PC-3 (cell line): Measurements from ENCODE around the gene LRRC8E.

Experiments
- CTCF ChIP-seq: fragments of 300-600 bp; sonication (generic); conservative IDR thresholded peaks from 2 replicates; pipeline ENCODE4 v1.5.1; 2017; ENCODE audit warnings: antibody characterized with exemption, low read depth, mild to moderate bottlenecking, low read length
- EZH2 ChIP-seq: fragments of 300-600 bp; sonication (generic); IDR thresholded peaks from one replicate; pipeline ENCODE4 v1.6.1; 2017; ENCODE audit warnings: antibody characterized with exemption, mild to moderate bottlenecking, low read length; ENCODE audit not compliant: unreplicated experiment
- EZH2phosphoT487 ChIP-seq: fragments of 300-600 bp; sonication (generic); IDR thresholded peaks from 2 replicates; pipeline ENCODE4 v1.6.1; 2018; ENCODE audit warnings: mild to moderate bottlenecking, antibody characterized with exemption, low read length, borderline replicate concordance

- TF ChIP-seq CTCF (no peak), EZH2 (no peak), EZH2phosphoT487 (no peak)
Observed at GRCh38 chr19:7864690-7865074, 23.6 kb upstream of the LRRC8E start.
